H54 (cell line): ENCODE data around the gene ERP29.

Experiments
- DNase-seq: peaks from one replicate; pipeline ENCODE4 v3.0.0; 2011; ENCODE audit warnings: low spot score, mixed read lengths; ENCODE audit not compliant: insufficient read length
- FAIRE-seq: peaks from 3 replicates; lab custom pipeline; 2011; peaks lifted over from hg19 to GRCh38; lab: Jason Lieb, UNC
- POLR2A ChIP-seq: IDR thresholded peaks from 2 replicates; pipeline ENCODE4 v1.6.1; 2011; ENCODE audit warnings: low read depth, mild to moderate bottlenecking, low read length

The ERP29 gene

GRCh38 chr12:112012775-112013600, at the start of gene ERP29, which contains the start of gene TMEM116:
TSS of gene ERP29 (plus strand) at chr12:112013426. CDS start at chr12:112013466, 40 bp downstream.
TSS of gene TMEM116 (minus strand) at chr12:112013165. CDS start at chr12:112005270, 7,895 bp downstream.
- DNase-seq (peak; percentile 94), FAIRE-seq (no peak)
- peak; percentile 93 for TF ChIP-seq POLR2A

- DNase-seq (no peak), FAIRE-seq (no peak)
- no peak for TF ChIP-seq POLR2A
These were observed 48.3 kb upstream of the ERP29 start for GRCh38 chr12:111964935-111965334.

- DNase-seq = no peak
- FAIRE-seq = no peak
These were observed 41.4 kb upstream of the ERP29 start for GRCh38 chr12:111971800-111972199.

GRCh38 chr12:111975161-111975931, 37.9 kb upstream of the ERP29 start:
- FAIRE-seq (no peak), DNase-seq (no peak)

More at GRCh38 chr12:111971800-111972199, 41.4 kb upstream of the ERP29 start:
- TF ChIP-seq POLR2A = no peak

GRCh38 chr12:111976291-111976690, 36.9 kb upstream of the ERP29 start:
- DNase-seq = no peak
- no peak for TF ChIP-seq POLR2A
- no peak for FAIRE-seq

More at GRCh38 chr12:111975161-111975931, 37.9 kb upstream of the ERP29 start:
- no peak for TF ChIP-seq POLR2A

- no peak for TF ChIP-seq POLR2A
- DNase-seq (no peak), FAIRE-seq (no peak)
These were observed 36.4 kb upstream of the ERP29 start for GRCh38 chr12:111976860-111977259.

GRCh38 chr12:111978545-111978944, 34.7 kb upstream of the ERP29 start:
- no peak for TF ChIP-seq POLR2A
- DNase-seq (no peak), FAIRE-seq (no peak)

- TF ChIP-seq POLR2A = no peak
- DNase-seq (no peak), FAIRE-seq (no peak)
These were observed 32.6 kb upstream of the ERP29 start for GRCh38 chr12:111980598-111980997.

- FAIRE-seq = no peak
- DNase-seq = no peak
- TF ChIP-seq POLR2A = no peak
These were observed 31.2 kb upstream of the ERP29 start for GRCh38 chr12:111981987-111982386.

- no peak for TF ChIP-seq POLR2A
- DNase-seq = no peak
- FAIRE-seq = peak; percentile 80
These were observed 28.4 kb upstream of the ERP29 start for GRCh38 chr12:111984820-111985219.

GRCh38 chr12:111991535-111991934, 21.7 kb upstream of the ERP29 start:
- DNase-seq (no peak), FAIRE-seq (no peak)
- no peak for TF ChIP-seq POLR2A

- FAIRE-seq = no peak
- no peak for TF ChIP-seq POLR2A
- no peak for DNase-seq
These were observed 21.3 kb upstream of the ERP29 start for GRCh38 chr12:111991946-111992345.

- TF ChIP-seq POLR2A = no peak
- no peak for FAIRE-seq
- no peak for DNase-seq
These were observed 20.8 kb upstream of the ERP29 start for GRCh38 chr12:111992464-111992863.
